Esophagus mucosa (tissue), 1 donor: Measurements from ENCODE around the gene RERE. TPM values are rescaled to one million over a fixed set of nuclear protein-coding genes. Genes with fewer than 3 reads are reported as not detected.

ENCODE experiments used
- ATAC-seq: fragments of 200-7000 bp; cut with Tn5 transposase; one replicate; pipeline ENCODE4 v1.9.1; 2020
- total RNA-seq: library from RNA; stranded (reverse); gene quantifications from one replicate; pipeline ENCODE4 v1.2.4, GENCODE V29; 2023
- donor health status: DM: yes; HTN: yes; CAD: no.

The RERE gene
- total RNA-seq, 1 donor from 2014 or later = 33.0 TPM

- no peak for ATAC-seq
Measured at GRCh38 chr1:8374356-8374755, 443.1 kb downstream of the RERE start.

DNA sequence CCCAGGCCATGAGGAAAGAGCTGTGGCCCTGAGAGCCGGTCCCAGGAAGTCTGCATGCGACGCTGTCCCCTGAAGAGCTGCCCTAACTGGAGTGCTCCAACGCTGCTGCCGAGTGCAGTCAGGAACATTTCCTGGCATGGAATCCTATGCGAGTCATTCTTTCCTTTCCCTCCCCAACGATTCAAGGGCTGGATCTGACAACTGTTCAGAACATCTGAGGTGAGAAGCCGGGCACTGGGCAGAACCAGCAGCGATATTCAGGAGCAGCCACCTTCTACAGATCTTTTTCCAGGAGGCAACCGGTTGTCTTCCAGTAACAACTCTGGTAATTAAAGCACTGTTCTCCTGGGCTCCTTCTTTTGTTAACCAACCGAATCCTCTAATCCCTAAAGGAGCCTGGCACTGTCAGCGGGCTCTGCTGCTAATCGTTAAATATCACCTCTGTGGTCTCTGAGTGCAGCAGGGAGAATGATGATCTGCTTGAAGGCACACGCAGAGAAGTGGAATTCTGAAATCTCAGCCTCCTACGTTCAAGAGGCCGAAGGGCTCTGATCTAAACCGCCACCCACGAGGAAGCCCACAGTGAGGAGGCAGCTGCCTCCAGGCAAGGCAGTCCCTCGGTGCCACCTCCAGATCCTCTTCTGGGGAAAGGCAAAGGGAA is 443.7 kb downstream of the RERE start:
- ATAC-seq = peak; percentile 59

DNA sequence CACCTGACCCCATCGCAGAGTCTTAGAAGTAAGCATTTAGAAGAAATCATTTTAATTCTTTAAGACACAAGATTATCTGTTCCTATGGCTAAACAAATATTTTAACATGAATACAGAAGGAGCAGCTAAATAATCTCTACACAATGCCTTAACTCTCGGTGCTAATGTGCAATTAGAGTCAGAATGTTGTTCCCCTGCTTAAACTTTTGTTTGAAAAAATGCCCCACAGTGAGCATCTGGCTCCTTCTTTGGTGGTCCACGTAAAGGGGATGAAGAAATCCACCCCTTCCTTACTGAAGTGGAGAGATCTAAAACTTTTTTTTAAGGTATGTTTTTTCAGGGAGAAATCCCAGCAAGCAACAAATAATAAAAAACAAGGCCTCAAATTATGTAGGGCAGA is 444.3 kb downstream of the RERE start:
- ATAC-seq = no peak

DNA sequence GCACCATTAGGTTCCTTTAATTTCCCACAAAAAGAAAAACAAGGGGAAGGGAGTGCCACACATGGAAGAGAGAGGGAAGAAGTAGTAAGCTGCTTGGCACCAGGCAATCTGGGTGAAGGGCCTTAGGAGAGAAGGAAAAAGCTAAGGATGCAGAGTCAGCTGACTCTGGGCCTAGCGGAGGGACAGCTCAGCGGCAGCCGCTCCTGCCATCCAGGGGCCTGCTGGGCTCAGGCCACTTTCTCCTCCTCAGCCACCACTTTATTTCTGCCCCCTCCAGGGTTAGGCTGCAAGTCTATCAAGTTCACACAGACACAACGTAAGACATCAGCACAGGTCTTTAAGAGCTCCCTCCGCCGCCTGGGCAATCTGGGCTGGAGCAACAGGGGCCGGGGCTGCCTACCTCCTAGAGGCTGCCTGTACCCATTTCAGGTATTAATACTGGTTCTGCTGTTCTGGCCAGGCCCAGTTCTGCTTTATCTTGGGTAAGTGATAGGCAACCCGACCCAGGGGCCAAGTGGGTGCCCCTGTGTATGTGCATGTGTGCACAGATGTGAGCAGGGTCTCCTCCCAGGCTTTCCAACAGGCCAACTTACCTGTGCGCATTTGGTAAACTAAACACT is 446.0 kb downstream of the RERE start:
- ATAC-seq = no peak

DNA sequence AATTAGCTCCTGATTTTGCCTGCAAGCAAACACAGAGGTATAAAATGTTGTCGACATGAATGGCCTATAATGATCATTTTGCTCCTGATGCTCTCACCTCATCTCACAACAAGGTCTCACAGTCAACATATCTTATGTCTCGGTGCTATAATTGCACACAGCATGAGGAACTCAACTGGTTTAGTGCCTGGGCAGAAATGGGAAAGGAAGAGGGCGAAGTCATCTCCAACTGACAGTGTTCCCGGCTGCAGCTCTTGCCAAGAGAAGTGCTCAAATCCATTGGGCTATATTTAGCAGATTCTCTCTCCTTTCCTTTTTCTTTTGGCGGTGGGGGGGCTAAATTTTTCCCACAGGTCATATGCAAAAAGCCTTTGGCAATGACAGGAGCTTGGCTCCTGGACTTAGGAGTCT is 446.5 kb downstream of the RERE start:
- ATAC-seq = no peak

DNA sequence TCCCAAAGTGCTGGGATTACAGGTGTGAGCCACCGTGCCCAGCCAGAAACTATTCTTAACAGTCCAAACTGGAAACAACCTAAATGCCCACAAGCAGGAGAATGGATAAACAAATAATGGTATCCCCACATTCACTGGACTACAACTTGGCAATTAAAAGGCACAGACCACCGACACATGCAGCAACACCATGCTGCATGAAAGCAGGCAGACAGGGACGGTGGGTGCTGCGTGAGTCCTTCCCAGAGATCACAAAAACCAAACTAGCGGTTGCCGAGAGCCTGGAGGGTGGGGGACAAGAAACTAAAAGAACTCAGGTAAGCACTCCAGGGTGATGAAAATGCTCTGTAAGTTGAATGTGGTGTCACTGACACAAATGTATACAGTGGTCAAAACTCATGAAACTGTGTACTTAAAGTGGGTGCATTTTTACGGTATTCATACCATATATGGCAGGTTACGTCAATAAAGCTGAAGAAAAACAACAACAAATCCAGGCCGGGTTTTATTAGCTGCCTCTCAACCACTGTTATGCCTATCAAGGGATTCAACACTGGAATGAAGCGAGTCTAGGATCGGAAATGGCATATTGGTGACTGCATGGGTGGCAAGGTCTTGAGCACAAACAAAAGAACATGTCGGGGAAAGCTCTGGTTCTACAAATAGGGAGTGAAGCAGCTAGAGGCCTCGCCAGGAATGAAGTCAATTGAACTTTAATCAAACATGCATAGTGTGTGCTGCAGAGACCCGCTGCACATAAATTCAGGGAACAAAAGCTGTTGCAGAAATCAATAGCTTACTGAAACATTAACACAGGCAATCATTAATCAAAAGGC is 447.2 kb downstream of the RERE start:
- no peak for ATAC-seq

DNA sequence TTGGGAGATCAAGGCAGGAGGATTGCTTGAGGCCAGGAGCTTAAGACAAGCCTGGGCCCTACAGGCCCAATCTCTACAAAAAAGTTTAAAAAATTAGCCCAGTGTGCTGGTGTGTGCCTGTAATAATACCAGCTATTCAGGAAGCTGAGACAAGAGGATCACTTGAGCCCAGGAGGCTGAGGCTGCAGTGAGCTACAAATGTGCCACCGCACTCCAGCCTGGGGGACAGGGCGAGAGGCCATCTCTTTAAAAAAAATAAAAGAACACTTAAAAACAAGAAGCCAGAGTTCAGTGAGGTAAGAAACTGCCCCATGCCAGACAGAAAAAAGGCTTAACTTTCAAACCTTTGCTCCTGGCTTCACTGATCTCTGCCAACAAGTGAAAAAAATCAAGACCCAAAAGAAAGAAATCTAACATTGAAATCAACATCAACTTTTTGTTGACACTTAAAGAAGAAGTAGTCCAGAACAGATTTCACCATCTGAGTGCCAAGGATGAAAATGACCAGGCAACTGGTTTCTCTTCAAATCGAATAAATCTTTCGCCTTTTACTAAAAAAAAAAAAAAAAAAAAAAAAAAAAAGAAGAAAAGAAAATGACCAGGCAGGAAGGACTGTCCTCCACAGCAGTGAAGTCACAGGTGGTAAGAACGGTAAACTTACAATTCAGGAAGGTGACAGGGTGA is 448.3 kb downstream of the RERE start:
- no peak for ATAC-seq

- ATAC-seq = no peak
Measured at GRCh38 chr1:8367571-8368194, 449.8 kb downstream of the RERE start.

DNA sequence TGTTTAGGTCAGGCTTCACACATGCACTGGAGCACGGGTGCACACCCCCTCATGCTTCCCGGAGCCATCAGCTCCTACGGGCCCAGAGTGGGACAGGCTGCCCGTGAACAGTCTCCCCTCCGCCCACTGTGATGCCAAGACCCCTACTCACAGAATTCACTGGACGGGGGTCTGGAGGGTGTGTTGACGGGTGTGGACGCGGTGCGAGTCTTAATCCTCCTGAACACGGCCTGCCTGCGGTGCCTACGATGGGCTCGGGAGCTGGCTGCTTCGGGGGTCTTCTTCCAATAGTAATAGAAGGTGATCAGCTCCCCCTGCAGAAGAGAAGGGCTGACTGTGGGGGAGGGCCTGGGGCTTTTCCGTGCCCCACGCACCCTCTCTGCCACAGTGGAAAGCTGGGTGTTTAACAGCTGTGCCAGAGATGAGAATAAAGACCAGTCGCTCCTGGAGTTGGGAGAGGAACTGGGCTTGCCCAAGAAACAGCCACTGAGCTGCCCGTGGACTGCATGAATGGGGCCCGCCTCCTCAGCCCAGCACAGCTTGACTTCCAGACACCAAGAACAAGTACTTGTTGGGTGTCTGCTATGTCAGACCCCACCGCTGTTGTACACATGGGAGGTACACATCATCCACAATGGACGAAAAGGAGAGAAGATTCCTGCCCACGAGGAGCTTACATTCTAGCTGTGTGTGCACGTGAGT is 451.6 kb downstream of the RERE start:
- no peak for ATAC-seq

DNA sequence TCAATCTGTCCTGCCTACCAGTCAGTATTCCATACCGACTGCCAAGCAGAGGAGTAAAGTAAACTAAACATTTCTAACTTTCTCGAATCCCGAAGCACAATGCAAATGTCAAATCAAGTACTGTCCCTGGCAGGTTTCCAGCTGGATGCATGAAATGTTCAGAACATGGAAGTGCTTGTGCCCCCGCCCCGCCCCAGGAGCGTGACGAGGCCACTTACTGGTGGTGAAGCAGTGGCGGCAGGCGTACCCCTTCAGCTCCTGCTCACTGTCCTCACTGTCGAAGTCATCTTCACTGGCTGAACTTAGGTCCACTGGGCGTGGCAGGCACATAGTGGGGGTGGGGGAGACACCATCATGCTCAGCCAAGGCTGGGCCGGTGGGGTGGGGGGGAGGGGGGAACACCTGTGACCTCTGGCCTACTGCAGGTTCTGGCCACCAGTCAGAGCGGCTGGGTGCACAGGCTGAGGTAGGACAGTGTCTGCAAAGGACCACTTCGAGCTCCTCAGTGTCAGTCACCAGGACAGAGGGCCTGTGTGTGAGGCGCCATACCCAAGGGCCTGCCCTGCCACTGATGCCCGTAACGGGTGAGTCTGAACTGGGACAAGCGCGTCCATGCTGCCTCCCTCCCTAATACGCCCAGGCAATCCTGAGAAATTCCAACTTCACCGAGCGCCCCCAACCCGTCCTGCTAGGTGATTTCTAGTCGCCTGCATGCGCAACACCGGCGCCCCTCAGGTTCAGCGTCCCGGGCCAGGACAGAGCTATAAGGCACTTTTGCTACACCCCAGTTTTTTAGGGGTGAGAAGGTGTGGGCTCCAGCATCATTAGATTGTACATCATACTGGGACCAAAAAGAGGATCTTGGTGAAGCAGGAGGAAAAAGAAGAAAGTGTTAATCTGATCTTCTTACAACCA is 452.7 kb downstream of the RERE start:
- no peak for ATAC-seq

- no peak for ATAC-seq
Measured at GRCh38 chr1:8363767-8364301, 453.6 kb downstream of the RERE start.

GRCh38 chr1:8363186-8363766 is 454.2 kb downstream of the RERE start:
- ATAC-seq = no peak

- no peak for ATAC-seq
Measured at GRCh38 chr1:8362701-8363101, 454.7 kb downstream of the RERE start.

DNA sequence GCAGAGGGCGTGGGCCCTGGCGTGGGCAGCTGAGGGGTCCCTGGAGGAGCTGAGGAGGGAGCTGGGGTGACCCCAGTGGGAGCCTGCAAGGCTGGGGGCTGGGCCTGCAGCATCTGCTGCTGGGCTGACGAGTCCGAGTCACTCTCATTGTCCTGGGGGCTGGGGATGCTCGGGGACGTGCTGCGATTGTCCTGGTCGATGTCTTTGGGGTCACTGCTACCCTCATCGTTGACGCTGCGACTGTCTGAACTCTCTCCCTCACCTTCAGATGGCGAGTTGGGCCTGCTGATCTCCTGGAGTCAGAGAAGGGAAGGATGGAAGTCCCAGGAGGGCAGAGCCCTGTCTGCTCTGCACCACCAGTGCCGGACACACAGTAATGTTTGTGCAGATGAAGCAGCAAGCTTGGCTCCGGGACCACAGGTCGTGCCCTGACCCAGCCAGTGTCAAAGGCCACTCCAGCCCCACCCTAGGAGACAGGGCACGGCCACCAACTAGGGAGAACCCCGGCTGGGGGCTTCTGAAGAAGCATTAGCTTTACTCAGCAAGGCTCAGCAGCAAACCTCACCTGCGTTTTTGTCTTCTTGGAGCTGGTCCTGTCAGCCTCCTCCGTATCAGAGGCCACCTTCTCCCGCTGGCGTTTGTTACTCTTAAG is 456.1 kb downstream of the RERE start:
- ATAC-seq = no peak

DNA sequence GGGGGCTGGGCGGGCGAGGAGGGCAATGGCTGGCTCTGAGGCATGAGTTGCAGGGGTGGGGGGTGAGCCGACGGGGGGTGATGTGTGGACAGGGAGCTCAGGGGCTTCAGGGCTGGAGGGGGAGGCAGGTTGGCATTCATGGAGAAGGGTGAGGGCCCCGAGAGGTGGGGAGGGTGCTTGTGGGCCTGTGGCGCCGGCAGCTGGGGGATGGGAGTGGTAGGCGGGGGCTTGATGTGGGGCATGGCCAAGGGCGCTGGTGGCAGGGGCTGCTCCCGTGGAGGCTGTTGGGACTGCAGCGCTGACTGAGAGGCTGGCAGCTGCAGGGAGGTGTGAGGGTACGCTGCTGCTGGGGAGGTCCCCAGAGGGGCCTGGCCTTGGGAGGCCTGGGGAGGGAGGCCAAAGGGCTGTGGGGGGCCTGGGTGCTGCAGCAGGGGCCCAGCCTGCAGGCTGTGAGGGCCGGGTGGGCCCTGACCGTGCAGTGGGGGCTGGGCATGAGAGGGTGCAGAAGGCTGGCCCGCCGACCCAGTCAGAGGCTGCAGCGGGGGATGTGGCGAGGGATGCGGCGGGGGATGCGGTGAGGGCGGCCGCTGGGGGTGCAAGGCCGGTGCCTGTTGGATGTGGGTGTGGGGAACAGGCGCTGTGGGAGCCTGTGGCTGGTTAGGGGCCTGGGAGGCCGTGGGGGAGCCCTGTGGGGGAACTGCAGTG is 456.8 kb downstream of the RERE start:
- no peak for ATAC-seq

DNA sequence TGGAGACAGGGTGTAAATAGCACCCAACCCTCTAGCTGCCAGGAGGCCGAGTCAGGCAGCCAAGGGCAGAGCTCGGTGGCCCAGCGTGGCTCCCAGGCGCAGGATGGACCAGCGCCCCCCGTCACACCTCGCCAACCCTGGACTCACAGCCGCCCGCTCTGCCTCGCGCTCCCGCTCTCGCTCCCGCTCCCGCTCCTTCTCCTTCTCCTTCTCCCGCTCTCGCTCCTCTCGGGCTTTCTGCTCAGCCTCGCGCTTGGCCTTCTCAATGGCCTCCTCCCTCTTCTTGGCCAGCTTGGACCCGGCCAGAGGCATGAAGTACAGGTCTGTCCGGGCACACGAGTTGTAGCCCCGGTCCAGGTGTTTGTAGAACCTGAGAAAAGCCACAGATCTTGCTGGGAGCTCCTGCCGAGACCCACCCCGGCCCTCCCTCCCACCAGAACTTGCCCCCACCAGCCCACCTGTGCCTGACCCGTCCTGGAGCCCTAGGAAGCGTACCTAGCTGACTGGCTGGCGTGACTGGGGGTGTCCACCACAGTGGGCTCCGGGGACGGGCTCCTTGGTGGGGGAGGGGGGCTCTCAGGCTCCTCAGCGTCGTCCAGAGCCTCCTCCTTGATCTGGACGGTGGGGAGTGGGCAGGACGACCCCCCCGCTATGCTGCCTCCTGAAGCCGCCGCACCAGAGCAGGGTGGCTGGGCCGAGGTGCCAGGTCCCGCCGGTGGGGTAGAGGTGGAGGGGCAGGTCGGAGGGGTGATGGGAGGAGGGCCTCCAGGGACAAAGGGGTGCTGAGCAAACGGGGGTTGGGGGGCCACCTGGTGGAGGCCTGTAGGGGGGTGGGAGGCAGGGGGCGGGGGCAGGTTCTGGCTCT is 457.6 kb downstream of the RERE start:
- ATAC-seq = no peak

DNA sequence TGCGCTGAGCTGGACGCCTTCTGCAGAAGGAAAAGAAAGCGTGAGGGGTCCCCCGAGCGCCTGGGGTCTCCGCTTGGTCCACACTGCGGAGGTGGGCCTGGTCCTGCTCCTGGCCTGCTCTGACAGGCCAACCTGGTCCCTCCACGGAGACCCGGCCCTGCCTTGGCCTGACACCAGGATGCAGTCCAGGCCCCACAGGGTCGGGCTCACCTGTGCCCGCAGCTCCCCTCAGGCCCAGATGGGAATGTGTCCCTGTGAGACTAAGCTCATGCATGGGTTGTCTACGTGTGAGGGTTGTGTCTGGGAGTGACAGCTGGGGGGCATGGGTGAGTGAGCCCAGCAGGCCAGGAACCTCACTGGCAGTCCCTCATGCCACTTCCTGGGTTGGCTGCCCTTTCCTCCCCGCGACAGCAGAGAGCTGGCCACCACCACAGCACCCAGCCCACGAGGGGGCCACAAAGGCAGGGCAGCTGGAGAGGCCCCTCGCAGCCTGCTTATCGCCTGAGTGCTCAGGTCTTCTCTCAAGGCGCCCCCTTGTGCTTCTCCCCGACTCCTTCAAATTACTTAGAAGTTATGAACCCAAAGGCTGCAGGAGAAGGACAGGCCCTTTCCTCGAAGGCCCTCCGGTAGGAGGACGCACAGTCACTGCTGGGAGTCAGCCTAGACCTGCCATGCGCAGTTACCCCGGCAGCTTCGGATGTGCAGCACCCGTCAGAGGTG is 458.4 kb downstream of the RERE start:
- no peak for ATAC-seq
